HepG2 (cell line): ENCODE results near the gene NGLY1. TPM values are rescaled to one million over a fixed set of nuclear protein-coding genes. Genes with fewer than 3 reads are reported as not detected.

ENCODE experiments used
- polyA plus RNA-seq, 8 experiments: library from polyadenylated mRNA; depleted of rRNA in 3 of 8; stranded (reverse) in 7 of 8; unstranded in 1 of 8; fragments of >200 nt; fragmentation: Illumina TruSeq in 4 of 8; extraction: Trizol in 4 of 8; gene quantifications; 2 replicates each; pipeline versions ENCODE4 v1.2.1 to v1.2.3, GENCODE V29; 2011 to 2016; ENCODE audit warnings: low read depth in 4 of 8, missing spikeins in 1 of 8, mixed read lengths in 1 of 8; ENCODE audit not compliant: insufficient read depth in 1 of 8
- small RNA-seq, 3 experiments: library from RNA; depleted of rRNA; stranded (forward); fragments of <200 nt; gene quantifications; one replicate each; pipeline ENCODE3, GENCODE V24; 2012; ENCODE audit warnings: low read depth in 2 of 3, low replicate concordance in 1 of 3; ENCODE audit not compliant: insufficient read length in 3 of 3, insufficient read depth in 2 of 3
- total RNA-seq, 5 experiments: library from RNA; depleted of rRNA; stranded (reverse); fragments of >200 nt; fragmentation: Illumina TruSeq; extraction: Trizol; gene quantifications; 2 replicates each; pipeline ENCODE4 v1.2.3, GENCODE V29; 2016; ENCODE audit warnings: low read depth in 1 of 5

The NGLY1 gene
- total and polyA plus RNA-seq, 2 of the 13 experiments (the other 11 are each of a cell fraction or from before 2014, with no cell fraction given) = 28.2 to 44.5 TPM

Small RNAs within 50 kb of the gene (small RNA-seq; reads per million reads assigned to genes)
- gene CRIP1P2 = 0 reads per million in 3 experiments

Other genes starting within 250 kb of the NGLY1 start
- gene TOP2B, start 118.5 kb downstream of the NGLY1 start, total RNA-seq (2016; rRNA removed; fragmentation: Illumina TruSeq; extraction: Trizol) = 88.1 and 140 TPM in 2 replicates
- 20.3 and 27.6 TPM in 2 replicates for gene TOP2B, start 118.5 kb downstream of the NGLY1 start, polyA plus RNA-seq (2011; rRNA removed)
- gene OXSM, start 6.6 kb upstream of the NGLY1 start, total RNA-seq (2016; rRNA removed; fragmentation: Illumina TruSeq; extraction: Trizol) = 14.1 and 18.2 TPM in 2 replicates
- gene OXSM, start 6.6 kb upstream of the NGLY1 start, polyA plus RNA-seq (2011; rRNA removed) = 28.8 and 34.4 TPM in 2 replicates